AG10803 (cell line): Measurements from ENCODE around the gene RAI1.
A peak's percentile ranks its signal among the peaks of the same experiment; 100 is the strongest.
"Not testable (repeated sequence)": the region's sequence is repeated elsewhere in the genome, so short reads cannot be mapped to it uniquely, and the experiment has no call there.

Source experiments
- DNase-seq: peaks from one replicate; pipeline ENCODE4 v3.0.0; 2010; ENCODE audit warnings: low read depth
- H3K4me3 ChIP-seq: 2 replicates; pipeline ENCODE4 v1.5.1; 2011; ENCODE audit warnings: mild to moderate bottlenecking, low read length, control low read depth
- CTCF ChIP-seq: conservative IDR thresholded peaks from 2 replicates; pipeline ENCODE4 v1.5.1; 2011; ENCODE audit warnings: mild to moderate bottlenecking, low read length, control low read depth, inconsistent platforms

RAI1 gene

GRCh38 chr17:17677299-17678040 is 3.8 kb upstream of the RAI1 start:
- no peak overlapping the region for H3K4me3 ChIP-seq
- TF ChIP-seq CTCF, result no peak
- no peak for DNase-seq

GRCh38 chr17:17678063-17678699 is 3.1 kb upstream of the RAI1 start:
- DNase-seq, result not testable (repeated sequence)

GRCh38 chr17:17679243-17679642 is 2.0 kb upstream of the RAI1 start:
- no peak overlapping the region for H3K4me3 ChIP-seq
- no peak for DNase-seq
- no peak for TF ChIP-seq CTCF

More at GRCh38 chr17:17678063-17678699, 3.1 kb upstream of the RAI1 start:
- H3K4me3 ChIP-seq, result not testable (repeated sequence)

GRCh38 chr17:17679748-17680147 is 1.5 kb upstream of the RAI1 start:
- no peak for TF ChIP-seq CTCF
- DNase-seq, result no peak
- H3K4me3 ChIP-seq, result no peak overlapping the region

GRCh38 chr17:17680477-17681186 is 626 bp upstream of the RAI1 start:
- no peak for TF ChIP-seq CTCF
- no peak for DNase-seq
- peak overlapping the region; percentile 36 for H3K4me3 ChIP-seq

GRCh38 chr17:17681744-17682292 is 560 bp downstream of the RAI1 start:
- no peak for TF ChIP-seq CTCF
- H3K4me3 ChIP-seq, result peak overlapping the region; percentile 74
- DNase-seq, result no peak

- no peak for TF ChIP-seq CTCF
- DNase-seq, result peak; percentile 50
- H3K4me3 ChIP-seq, result peak overlapping the region; percentile 74
Measured at GRCh38 chr17:17682293-17682736, 1.1 kb downstream of the RAI1 start.
